ENCODE results near the gene MAP3K13.

The MAP3K13 gene, protein sequence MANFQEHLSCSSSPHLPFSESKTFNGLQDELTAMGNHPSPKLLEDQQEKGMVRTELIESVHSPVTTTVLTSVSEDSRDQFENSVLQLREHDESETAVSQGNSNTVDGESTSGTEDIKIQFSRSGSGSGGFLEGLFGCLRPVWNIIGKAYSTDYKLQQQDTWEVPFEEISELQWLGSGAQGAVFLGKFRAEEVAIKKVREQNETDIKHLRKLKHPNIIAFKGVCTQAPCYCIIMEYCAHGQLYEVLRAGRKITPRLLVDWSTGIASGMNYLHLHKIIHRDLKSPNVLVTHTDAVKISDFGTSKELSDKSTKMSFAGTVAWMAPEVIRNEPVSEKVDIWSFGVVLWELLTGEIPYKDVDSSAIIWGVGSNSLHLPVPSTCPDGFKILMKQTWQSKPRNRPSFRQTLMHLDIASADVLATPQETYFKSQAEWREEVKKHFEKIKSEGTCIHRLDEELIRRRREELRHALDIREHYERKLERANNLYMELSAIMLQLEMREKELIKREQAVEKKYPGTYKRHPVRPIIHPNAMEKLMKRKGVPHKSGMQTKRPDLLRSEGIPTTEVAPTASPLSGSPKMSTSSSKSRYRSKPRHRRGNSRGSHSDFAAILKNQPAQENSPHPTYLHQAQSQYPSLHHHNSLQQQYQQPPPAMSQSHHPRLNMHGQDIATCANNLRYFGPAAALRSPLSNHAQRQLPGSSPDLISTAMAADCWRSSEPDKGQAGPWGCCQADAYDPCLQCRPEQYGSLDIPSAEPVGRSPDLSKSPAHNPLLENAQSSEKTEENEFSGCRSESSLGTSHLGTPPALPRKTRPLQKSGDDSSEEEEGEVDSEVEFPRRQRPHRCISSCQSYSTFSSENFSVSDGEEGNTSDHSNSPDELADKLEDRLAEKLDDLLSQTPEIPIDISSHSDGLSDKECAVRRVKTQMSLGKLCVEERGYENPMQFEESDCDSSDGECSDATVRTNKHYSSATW

DNA sequence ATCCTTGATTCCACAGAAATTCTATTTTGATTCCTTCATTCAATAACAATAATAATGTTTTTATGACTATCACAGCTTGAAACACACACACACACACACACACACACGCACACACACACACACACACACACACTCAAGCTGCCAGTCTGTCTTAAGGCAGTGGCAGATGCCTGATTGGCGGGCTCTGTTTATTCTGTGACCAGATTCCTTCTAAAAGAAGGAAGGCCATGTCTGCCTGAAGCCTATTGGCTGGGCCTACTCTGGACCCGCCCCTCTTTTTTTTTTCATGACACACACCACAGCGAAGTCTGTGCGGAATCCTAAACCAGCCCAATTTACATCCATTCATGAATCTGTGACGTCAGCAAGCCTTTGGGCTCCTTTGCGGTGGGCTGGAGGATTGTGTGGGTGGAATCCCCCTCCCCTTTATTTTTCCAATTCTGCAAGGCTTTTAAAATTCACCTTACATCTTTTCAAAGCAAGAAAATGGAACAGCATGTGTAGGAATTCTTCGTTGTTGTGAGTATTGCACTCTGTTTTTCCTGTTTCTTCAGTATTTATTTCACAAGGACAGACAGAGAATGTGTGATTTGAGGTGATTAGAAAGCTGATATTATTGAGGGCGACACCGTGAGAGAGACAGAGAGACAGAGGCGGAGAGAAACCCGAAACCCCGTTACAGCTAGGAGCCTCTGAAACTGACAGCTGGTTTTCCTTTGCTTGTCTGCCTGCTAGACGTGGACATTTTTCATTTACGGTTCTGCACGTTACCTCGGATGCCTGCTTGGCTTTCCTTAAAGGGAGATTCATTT is at the start of gene MAP3K13:
TSS of gene MAP3K13 (plus strand) at position 287 of the 812 bp plus-strand sequence. CDS start 65,446 bp downstream, outside the sequence.
- peak; percentile 94 for DNase-seq (ENCODE audit: low read depth)

GRCh38 chr3:185313693-185314246 is 49.2 kb upstream of the MAP3K13 start:
- no peak for DNase-seq (ENCODE audit: low read depth)

DNA sequence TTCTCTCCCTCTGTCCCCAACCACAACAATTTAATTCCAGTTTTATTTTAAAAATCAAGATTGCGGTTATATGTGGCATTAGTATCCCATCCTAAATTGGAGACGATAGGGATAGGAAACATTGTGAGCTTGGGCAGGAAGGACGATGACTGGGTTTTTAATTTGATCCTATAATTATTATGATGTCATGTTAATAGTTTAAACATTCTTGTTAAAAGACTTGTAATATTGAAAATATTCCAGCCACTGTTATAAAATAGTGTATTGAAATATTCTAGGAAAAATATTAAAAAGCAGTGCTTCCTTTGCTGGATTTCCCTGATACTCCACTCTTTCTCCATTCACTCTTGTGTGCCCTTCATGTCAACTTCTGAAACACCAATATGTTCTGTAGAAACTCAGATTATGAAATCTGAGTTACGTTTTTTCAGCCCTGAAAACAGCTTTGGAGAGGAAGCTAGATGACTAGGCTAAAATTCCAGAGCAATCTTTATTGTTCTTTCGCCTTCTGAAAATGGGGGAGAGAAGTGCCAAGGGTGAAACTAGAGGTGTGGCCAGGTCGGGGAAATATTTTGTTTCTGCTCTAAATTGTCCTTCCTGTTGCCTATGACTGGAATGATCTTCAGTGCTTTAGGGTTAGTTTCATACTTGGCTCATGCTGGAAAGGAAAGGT is 46.1 kb upstream of the MAP3K13 start:
- peak; percentile 41 for DNase-seq (ENCODE audit: low read depth)

DNA sequence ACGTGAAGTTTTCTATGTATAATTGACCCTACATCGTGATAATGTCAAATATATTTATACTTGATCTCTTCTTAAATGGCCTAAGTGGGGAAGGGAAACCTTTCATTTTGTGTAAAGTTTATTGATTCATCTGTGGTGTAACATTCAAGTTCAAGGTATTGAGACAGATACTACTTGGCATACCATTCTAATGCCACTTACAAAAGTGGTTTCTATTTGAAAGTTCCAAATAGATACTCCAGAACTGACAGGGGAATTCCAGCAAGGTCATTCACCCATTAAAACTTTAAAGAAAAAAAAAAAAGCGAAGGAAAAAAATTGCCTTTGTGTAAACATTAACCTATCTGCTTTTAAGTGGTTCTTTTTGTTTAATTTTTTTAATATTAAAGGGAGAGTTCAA is 45.3 kb upstream of the MAP3K13 start:
- no peak for DNase-seq (ENCODE audit: low read depth)

DNA sequence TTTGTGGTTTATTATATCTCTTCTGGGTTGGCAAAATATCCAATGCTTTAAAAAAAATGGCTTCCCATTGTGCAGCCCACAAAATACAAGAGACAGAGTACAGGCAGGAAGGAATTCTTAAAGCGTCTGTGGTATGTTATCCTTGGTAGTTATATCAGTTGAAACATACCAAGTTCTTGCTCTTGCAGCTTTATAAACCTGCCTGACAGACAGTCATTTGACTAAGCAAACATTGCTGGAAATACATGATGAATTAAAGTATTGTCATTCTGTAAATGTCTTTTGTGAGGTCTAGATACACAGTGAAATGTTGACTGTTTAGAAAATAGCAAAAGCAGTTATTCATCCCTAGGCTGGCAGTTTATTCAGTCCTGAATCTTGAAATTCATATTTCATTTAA is 44.8 kb upstream of the MAP3K13 start:
- DNase-seq (ENCODE audit: low read depth): peak; percentile 64

DNA sequence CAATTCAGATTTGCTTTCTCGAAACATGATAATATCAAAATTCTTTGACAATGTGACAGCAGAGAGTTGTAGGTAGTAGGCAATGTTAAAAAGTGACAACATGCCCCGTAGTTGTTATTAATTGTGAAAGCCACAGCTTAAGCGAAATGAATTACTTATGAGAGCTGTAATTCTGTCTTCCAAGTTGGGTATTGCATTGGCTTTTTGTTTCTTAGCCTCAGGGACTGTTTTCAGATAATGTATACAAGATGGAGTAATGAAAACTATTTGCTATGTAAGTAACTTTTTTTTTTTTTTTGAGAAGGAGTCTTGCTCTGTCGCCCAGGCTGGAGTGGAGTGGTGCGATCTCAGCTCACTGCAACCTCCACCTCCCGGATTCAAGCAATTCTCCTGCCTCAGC is 43.1 kb upstream of the MAP3K13 start:
- DNase-seq (ENCODE audit: low read depth): no peak

- no peak for DNase-seq (ENCODE audit: low read depth)
These were observed 42.0 kb upstream of the MAP3K13 start for GRCh38 chr3:185320949-185321348.

GRCh38 chr3:185322101-185322719 is 40.7 kb upstream of the MAP3K13 start:
- DNase-seq (ENCODE audit: low read depth): no peak

DNA sequence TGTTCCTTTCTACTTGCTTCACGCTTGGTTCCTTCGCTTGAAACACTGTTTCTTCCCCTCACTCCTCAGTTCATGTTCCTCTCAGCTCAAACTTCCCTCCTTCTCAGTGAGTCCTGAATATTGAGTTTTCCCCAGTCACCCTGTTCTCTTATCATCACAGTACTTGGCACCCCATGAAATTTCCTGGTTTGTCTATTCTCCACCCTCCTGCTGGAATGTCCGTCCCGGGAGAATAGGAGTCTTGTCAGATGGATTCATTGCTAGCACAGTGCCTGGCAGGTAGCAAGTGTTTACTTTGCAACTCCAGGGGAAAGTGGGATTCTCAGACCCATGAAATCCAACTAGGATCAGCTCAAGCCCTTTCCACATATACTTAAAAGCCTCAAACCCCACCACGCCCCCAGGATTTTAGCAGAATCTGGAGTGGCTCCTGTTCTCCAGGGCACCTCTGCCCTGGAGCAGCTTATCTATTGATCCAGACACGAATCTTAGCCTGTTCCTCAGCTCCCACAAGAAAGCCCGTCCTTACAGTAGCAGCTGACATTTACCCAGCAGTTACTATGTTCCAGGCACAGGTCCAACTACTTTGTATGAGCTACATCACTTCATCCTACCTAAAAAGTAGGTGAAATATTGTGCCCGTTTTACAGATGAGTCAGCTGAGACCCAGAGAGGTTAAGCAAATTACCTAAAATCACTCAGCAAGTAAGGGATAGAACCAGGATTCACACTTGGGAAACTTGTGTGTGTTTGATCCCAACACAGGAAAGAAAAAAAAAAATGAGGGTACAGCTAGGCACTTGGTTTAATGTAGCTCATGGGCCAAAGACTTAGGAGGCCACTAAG is 36.8 kb upstream of the MAP3K13 start:
- DNase-seq (ENCODE audit: low read depth): no peak

DNA sequence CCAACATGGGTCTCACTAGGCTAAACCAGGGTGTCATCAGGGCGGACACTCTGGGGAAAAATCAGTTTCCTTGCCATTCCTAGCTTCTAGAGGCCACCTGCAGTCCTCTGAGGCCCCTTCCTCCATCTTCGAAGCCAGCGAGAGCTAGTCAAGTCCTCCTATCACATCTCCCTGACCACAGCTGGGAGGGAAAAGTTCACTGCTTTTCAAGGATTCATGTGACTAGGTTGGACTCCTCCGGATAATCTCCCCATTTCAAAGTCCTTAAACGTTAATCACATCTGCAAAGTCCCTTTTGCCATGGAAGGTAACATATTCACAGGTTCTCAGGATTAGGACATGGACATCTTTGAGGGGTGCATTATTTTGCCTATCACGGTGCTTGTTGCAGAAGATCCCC is 35.9 kb upstream of the MAP3K13 start:
- no peak for DNase-seq (ENCODE audit: low read depth)

DNA sequence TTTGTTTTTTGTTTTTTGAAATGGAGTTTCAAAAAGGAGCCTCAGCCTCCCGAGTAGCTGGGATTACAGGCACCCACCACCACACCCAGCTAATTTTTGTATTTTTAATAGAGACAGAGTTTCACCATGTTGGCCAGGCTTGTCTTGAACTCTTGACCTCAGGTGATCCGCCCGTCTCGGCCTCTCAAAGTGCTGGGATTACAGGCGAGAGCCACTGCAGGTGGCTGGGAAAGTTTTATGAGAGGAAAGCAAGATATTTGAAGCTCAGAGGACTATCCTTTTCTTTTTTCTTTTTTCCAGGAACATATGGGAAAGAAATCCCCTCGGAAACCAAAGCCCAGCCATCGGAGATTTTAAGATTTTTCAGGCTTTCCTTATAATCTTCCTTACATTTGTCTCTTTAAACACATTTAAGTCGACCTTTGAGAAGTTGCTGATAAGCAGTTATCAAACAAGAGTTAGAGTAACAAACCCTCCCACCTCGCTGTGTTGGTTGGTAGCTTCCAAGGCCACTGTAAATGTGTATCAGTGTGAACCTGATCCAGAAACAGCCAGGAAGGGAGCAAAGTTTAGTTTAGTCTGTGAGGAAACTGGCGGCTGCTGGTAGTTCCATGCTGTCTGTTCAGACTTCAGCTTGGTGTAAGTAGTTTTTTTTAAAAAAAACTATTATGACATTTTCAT is 34.5 kb upstream of the MAP3K13 start:
- DNase-seq (ENCODE audit: low read depth): no peak

DNA sequence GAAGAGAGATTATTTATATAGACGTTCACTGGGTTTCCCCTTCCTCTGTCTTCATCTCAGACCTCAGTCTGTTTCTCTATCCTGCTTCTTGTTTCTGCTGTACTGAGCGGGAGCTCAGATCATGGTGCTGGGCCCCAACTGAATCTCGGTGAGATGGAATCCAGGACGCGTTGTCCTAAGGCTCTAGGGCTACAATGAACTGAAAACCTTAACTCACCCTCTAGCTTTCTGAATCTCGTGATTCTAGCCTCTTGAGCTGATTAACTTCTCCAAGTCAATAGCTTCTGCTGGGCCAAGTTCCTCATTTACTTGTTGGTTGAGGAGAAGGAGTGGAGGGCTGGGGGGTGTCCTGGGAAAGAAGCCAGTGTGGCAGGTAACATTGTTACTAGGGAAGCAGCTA is 32.7 kb upstream of the MAP3K13 start:
- DNase-seq (ENCODE audit: low read depth): no peak

DNA sequence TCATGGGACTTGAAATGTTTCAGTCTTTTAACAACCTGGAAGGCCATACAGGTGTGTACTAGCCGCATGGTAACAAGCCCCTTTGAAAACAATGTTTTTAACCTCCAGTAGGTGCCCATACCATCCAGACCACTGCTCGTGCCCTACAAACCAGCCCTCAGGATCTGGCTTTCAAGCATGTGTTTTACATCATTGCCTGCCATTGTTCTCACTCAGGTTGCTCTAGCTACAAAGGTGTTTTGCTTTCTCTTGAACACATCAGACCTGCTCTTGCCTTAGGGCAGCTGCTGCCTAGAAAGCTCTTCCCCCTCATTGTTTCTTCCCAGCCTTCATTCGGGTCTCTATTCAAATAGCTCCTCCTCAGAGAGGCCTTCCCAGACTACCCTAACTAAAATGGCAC is 32.3 kb upstream of the MAP3K13 start:
- DNase-seq (ENCODE audit: low read depth): no peak

GRCh38 chr3:185332026-185332735 is 30.8 kb upstream of the MAP3K13 start:
- DNase-seq (ENCODE audit: low read depth): peak; percentile 64

DNA sequence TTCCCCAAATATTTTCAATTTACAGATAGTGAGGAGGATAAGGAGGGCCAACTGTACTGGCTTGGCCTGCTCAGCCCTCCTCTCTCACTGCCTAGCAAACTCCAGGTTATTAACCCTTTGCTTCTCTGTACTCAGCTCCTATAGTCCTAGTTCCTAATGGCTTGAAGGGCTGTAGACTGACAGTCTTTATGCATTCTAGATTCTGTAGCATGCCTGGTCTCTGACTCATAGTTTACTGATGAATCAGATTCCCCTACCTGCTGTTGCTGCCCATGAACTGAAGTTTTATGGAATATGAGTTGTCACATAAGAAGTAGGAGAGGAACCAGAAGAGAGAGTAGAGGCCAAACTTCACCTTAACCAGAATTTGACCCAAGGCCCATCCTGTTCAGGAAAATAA is 27.1 kb upstream of the MAP3K13 start:
- DNase-seq (ENCODE audit: low read depth): peak; percentile 66

DNA sequence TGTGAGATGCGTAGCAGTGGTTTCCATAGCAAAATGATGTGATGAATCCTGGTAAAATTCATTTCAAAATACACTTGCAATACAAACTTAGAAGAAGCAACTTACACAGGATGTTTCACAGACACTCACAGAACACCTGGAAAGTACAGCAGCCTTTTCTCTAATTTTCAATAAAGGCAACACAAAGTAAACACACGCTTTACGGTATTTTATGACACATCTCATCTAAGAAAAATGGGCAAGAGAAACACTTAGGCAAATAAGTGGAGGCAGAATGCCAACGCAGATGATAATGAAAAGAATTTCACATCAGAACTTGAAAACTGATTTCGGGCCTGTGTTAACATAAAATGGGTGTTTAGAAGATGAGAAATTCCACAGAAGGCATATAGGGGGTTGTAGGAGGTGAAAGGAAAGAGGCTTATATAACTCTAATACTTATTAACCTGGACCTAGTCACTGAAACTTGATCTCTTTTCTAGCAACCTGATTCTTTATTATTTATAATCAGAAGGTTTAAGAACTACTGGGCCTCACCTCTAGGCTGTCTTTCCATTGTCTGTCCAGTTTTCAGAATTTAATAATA is 25.6 kb upstream of the MAP3K13 start:
- no peak for DNase-seq (ENCODE audit: low read depth)

DNA sequence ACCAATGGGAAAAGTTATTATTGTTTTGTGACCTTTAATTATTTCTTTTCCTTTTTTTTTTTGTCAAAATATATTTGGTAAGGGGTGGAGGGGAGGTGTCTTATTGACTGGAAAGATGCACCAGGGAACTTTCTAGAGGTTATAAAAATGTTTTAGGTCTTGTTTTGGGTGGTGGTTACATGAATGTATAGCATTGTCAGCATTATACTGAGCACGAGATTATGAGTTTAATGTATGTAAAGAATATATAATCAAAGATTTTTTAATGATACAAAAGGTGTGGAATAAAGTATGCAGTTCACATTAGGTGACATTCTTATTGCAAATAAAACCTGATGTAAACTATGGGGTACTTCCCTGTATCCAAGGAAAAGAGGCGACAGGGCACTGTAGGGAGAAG is 23.0 kb upstream of the MAP3K13 start:
- DNase-seq (ENCODE audit: low read depth): no peak

DNA sequence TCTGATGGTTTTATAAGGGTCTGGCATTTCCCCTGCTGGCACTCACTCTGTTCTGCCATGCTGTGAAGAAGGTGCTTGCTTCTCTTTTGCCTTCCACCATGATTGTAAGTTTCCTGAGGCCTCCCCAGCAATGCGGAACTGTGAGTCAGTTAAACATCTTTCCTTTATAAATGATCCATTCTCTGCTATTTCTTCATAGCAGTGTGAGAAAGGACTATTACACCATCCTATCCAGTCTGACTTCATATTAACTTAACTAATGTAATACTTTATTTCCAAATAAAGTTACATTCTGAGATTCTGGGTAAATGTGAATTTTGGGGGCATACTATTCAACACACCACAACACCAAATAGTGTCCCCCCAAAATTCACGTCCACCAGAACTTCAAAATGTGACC is 22.2 kb upstream of the MAP3K13 start:
- DNase-seq (ENCODE audit: low read depth): no peak
